Fibroblast of the aortic adventitia (primary cell): ENCODE data around the gene ANK2. TPM values are rescaled to one million over a fixed set of nuclear protein-coding genes. Genes with fewer than 3 reads are reported as not detected.

Experiments used
- DNase-seq: peaks from one replicate; pipeline ENCODE4 v3.0.0-alpha.2; 2010; ENCODE audit warnings: low read depth
- H3K4me3 ChIP-seq: 2 replicates; pipeline ENCODE4 v1.5.1; 2011; ENCODE audit warnings: low read depth, mild to moderate bottlenecking, control low read depth, low read length, moderate library complexity
- total RNA-seq: library from RNA; depleted of rRNA; stranded (reverse); fragments of >200 nt; gene quantifications from 2 replicates; pipeline ENCODE4 v1.2.3, GENCODE V29; 2012; ENCODE audit warnings: low replicate concordance
- TF ChIP-seq, protein P1 (sequence below): IDR thresholded peaks from 2 replicates; pipeline ENCODE4 v1.5.1; 2011; ENCODE audit warnings: mild to moderate bottlenecking, low read length, control low read depth, inconsistent platforms; ENCODE audit not compliant: insufficient read depth

ANK2 gene
- total RNA-seq, 1 donor: 200 TPM

DNA sequence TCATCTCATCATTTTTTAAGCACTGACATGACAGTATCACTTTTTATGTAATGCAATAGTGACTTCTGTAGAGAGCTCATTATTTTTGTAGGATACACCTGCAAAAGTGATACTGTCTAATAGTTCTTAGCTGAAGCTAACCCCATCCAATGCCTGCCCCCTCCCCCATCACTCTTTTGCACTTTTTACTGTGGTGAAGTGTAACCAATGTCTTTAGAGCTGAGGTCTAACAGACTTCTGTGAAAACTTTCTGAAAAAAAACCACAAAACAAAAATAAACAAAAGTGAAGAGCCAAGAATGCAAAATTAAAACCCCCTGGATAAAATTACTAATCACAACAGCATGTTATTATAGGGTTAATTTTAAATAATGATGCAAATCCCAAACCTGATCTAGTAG, 301.1 kb downstream of the ANK2 start:
- H3K4me3 ChIP-seq: no peak overlapping the region
- TF ChIP-seq, protein P1, sequence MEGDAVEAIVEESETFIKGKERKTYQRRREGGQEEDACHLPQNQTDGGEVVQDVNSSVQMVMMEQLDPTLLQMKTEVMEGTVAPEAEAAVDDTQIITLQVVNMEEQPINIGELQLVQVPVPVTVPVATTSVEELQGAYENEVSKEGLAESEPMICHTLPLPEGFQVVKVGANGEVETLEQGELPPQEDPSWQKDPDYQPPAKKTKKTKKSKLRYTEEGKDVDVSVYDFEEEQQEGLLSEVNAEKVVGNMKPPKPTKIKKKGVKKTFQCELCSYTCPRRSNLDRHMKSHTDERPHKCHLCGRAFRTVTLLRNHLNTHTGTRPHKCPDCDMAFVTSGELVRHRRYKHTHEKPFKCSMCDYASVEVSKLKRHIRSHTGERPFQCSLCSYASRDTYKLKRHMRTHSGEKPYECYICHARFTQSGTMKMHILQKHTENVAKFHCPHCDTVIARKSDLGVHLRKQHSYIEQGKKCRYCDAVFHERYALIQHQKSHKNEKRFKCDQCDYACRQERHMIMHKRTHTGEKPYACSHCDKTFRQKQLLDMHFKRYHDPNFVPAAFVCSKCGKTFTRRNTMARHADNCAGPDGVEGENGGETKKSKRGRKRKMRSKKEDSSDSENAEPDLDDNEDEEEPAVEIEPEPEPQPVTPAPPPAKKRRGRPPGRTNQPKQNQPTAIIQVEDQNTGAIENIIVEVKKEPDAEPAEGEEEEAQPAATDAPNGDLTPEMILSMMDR: no peak
- DNase-seq: no peak

DNA sequence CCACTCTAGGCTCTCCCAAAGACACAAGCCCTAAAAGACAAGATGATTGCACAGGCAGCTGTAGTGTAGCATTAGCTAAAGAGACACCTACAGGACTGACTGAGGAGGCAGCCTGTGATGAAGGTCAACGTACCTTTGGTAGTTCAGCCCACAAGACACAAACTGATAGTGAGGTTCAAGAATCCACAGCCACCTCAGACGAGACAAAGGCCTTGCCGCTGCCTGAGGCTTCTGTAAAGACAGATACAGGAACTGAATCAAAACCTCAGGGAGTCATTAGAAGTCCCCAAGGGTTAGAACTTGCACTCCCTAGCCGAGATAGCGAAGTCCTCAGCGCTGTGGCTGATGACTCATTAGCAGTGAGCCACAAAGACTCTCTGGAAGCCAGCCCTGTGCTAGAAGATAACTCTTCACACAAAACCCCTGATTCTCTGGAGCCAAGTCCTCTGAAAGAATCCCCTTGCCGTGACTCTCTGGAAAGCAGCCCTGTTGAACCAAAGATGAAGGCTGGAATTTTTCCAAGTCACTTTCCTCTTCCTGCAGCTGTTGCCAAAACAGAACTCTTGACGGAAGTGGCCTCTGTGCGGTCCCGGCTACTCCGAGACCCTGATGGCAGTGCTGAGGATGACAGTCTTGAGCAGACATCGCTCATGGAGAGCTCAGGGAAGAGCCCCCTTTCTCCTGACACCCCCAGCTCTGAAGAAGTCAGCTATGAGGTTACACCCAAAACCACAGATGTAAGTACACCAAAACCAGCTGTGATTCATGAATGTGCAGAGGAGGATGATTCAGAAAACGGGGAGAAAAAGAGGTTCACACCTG, 306.3 kb downstream of the ANK2 start:
- TF ChIP-seq, protein P1: peak; percentile 28
- DNase-seq: peak; percentile 96
- no peak overlapping the region for H3K4me3 ChIP-seq

DNA sequence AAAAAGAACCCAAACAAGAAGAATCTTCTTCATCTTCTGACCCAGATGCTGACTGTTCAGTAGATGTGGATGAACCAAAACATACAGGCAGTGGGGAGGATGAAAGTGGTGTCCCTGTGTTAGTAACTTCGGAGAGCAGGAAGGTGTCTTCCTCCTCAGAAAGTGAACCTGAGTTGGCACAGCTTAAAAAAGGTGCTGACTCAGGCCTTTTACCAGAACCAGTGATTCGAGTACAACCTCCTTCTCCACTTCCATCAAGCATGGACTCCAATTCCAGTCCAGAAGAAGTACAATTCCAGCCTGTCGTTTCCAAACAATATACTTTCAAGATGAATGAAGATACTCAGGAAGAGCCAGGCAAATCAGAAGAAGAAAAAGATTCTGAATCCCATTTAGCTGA, 307.0 kb downstream of the ANK2 start:
- no peak overlapping the region for H3K4me3 ChIP-seq
- TF ChIP-seq, protein P1: no peak
- DNase-seq: no peak

DNA sequence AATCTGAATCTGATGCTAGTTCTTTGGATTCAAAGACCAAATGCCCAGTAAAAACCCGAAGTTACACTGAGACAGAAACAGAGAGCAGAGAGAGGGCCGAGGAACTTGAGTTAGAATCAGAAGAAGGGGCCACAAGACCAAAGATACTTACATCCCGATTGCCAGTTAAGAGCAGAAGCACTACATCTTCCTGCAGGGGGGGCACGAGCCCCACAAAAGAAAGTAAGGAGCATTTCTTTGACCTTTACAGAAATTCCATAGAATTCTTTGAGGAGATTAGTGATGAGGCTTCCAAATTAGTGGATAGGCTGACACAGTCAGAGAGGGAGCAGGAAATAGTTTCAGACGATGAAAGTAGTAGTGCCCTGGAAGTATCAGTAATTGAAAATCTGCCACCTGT, 309.3 kb downstream of the ANK2 start:
- peak; percentile 16 for DNase-seq
- TF ChIP-seq, protein P1: peak; percentile 10
- no peak overlapping the region for H3K4me3 ChIP-seq

DNA sequence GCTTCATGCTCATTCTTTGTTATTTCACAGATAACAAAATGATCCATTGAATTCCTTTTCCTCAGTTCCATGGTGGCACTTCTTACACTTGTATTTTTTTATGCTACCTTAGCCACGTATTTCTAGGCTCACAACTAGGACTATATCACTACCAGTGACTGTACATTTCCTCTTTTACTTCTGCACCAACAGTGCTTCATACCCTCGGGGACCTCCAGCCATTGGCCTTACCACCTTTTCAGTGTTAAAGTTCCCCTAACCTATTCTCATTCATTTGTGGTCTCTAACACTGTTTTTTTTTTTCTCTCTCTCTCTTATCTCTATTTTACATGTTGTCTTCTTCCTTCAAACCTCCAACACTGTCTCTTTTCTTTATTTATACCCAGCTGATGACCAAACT, 315.9 kb downstream of the ANK2 start:
- DNase-seq: no peak
- TF ChIP-seq, protein P1: no peak
- H3K4me3 ChIP-seq: no peak overlapping the region

DNA sequence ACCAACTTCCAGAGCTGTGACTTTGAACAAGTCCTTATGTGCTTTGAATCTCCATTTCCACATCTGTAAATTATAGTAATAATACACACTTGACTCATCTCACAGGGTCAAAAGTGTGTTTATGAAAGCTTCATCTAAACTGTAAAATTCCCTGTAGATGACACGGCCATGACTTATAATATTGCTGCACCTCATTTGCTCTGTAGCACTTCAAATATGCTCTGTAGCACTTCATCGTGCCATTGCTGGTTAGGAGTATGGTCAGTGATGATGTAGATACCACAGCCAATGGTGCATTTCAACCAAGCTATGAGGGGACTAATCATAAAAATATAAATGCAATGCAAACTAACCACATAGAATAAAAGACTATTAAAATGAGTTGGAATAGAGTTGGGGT, 318.6 kb downstream of the ANK2 start:
- peak; percentile 41 for DNase-seq
- H3K4me3 ChIP-seq: no peak overlapping the region
- TF ChIP-seq, protein P1: no peak
